GM23338 (cell line): ENCODE measurements around the gene TLCD3B. TPM values are rescaled to one million over a fixed set of nuclear protein-coding genes. Genes with fewer than 3 reads are reported as not detected.

Experiments
- ATAC-seq: fragments of 200-7000 bp; cut with Tn5 transposase; 3 replicates; pipeline ENCODE4 v1.9.1; 2020
- DNase-seq: peaks from one replicate; pipeline ENCODE4 v3.0.0-alpha.2; 2015; ENCODE audit warnings: low spot score
- H2AFZ ChIP-seq: fragments of 200-600 bp; sonication (generic); 2 replicates; pipeline ENCODE4 v1.8.0; 2016; ENCODE audit warnings: antibody characterized with exemption, mild to moderate bottlenecking, moderate library complexity
- H3F3A ChIP-seq: fragments of 200-600 bp; sonication (generic); replicated peaks from 2 replicates; pipeline ENCODE4 v1.8.0; 2017; ENCODE audit warnings: antibody characterized with exemption, mixed run types, low read depth
- H3K27ac ChIP-seq: fragments of 200-600 bp; sonication (generic); 2 replicates; pipeline ENCODE4 v1.6.1; 2016; ENCODE audit warnings: low read depth
- H3K27me3 ChIP-seq: fragments of 200-600 bp; sonication (generic); 2 replicates; pipeline ENCODE4 v1.8.0; 2016; ENCODE audit warnings: mild to moderate bottlenecking, mixed run types, moderate library complexity; ENCODE audit not compliant: insufficient read depth
- H3K36me3 ChIP-seq: fragments of 200-600 bp; sonication (generic); 2 replicates; pipeline ENCODE4 v1.8.0; 2016; ENCODE audit warnings: mild to moderate bottlenecking; ENCODE audit not compliant: insufficient read depth
- H3K4me1 ChIP-seq: fragments of 200-600 bp; sonication (generic); 2 replicates; pipeline ENCODE4 v1.8.0; 2016; ENCODE audit warnings: mild to moderate bottlenecking, moderate library complexity; ENCODE audit not compliant: insufficient read depth
- H3K4me2 ChIP-seq: fragments of 200-600 bp; sonication (generic); 2 replicates; pipeline ENCODE4 v1.7.1; 2017; ENCODE audit warnings: mixed run types
- H3K4me3 ChIP-seq: fragments of 200-600 bp; sonication (generic); 2 replicates; pipeline ENCODE4 v1.6.1; 2016; ENCODE audit warnings: mixed run types
- H3K79me2 ChIP-seq: fragments of 200-600 bp; sonication (generic); replicated peaks from 2 replicates; pipeline ENCODE4 v1.8.0; 2017; ENCODE audit warnings: mild to moderate bottlenecking; ENCODE audit not compliant: insufficient read depth
- H3K9me2 ChIP-seq: fragments of 200-600 bp; sonication (generic); 2 replicates; pipeline ENCODE4 v1.8.0; 2017; ENCODE audit not compliant: insufficient read depth
- H4K20me1 ChIP-seq: fragments of 200-600 bp; sonication (generic); replicated peaks from 2 replicates; pipeline ENCODE4 v1.8.0; 2017; ENCODE audit warnings: mild to moderate bottlenecking; ENCODE audit not compliant: insufficient read depth
- H3K27ac Mint-ChIP-seq: 2 replicates; pipeline ENCODE4 v1.8.0; 2020; ENCODE audit warnings: inconsistent platforms, mild to moderate bottlenecking, moderate library complexity, mixed read lengths
- H3K27me3 Mint-ChIP-seq: 3 replicates; pipeline ENCODE4 v1.8.0; 2022; ENCODE audit warnings: low read depth, mild to moderate bottlenecking, moderate library complexity, mixed read lengths, inconsistent platforms; ENCODE audit not compliant: insufficient read depth, poor library complexity
- H3K36me3 Mint-ChIP-seq: 3 replicates; pipeline ENCODE4 v1.8.0; 2021; ENCODE audit warnings: low read depth, mild to moderate bottlenecking, inconsistent platforms, moderate library complexity, mixed read lengths
- H3K4me1 Mint-ChIP-seq: 3 replicates; pipeline ENCODE4 v1.8.0; 2020; ENCODE audit warnings: mild to moderate bottlenecking, inconsistent platforms, mixed read lengths
- H3K4me3 Mint-ChIP-seq: 3 replicates; pipeline ENCODE4 v1.8.0; 2021; ENCODE audit warnings: moderate library complexity, mild to moderate bottlenecking, inconsistent platforms, mixed read lengths
- H3K9me3 Mint-ChIP-seq: 3 replicates; pipeline ENCODE4 v1.8.0; 2020; ENCODE audit warnings: moderate library complexity, mild to moderate bottlenecking, inconsistent platforms, mixed read lengths
- EZH2 ChIP-seq: fragments of 200-600 bp; sonication (generic); IDR thresholded peaks from one replicate; pipeline ENCODE4 v1.8.0; 2017; ENCODE audit warnings: antibody characterized with exemption, mild to moderate bottlenecking, low read depth; ENCODE audit not compliant: unreplicated experiment
- POLR2AphosphoS5 ChIP-seq: IDR thresholded peaks from 2 replicates; pipeline ENCODE4 v1.6.1; 2016; ENCODE audit warnings: antibody characterized with exemption, low read depth
- ZNF331 ChIP-seq: fragments of 250-450 bp; sonication (Bioruptor Pico); IDR thresholded peaks from 2 replicates; pipeline ENCODE4 v1.5.0; 2020; ENCODE audit warnings: low read depth, mild to moderate bottlenecking, moderate library complexity
- ZNF462 ChIP-seq: fragments of 250-450 bp; sonication (Bioruptor Pico); IDR thresholded peaks from 2 replicates; pipeline ENCODE4 v1.5.0; 2020; ENCODE audit warnings: mild to moderate bottlenecking, moderate library complexity
- polyA plus RNA-seq: library from polyadenylated mRNA; unstranded; fragments of >200 nt; fragmentation: Nextera tagmentation; extraction: Ambion mirVana; gene quantifications from 2 replicates; pipeline ENCODE4 v1.2.1, GENCODE V29; 2016
- total RNA-seq: library from RNA; depleted of rRNA; stranded (reverse); fragments of >200 nt; shearing (Covaris generic); gene quantifications from 2 replicates; pipeline ENCODE4 v1.2.3, GENCODE V29; 2014
- TF ChIP-seq, protein P1 (sequence below): IDR thresholded peaks from 2 replicates; pipeline ENCODE4 v1.6.1; 2016; ENCODE audit warnings: antibody characterized with exemption
- TF ChIP-seq, protein P2 (sequence below), 2 experiments: fragments of 200-600 bp in 1 of 2; sonication (generic) in 1 of 2; conservative IDR thresholded peaks; 2 replicates each; pipeline versions ENCODE4 v1.5.1 to v1.6.1; 2016 to 2017; ENCODE audit warnings: antibody characterized with exemption in 2 of 2, low read depth in 2 of 2, mild to moderate bottlenecking in 2 of 2, moderate library complexity in 1 of 2

The TLCD3B gene
- total and polyA plus RNA-seq, 2 experiments from 2014 or later, result 14.2 to 37.4 TPM

DNA sequence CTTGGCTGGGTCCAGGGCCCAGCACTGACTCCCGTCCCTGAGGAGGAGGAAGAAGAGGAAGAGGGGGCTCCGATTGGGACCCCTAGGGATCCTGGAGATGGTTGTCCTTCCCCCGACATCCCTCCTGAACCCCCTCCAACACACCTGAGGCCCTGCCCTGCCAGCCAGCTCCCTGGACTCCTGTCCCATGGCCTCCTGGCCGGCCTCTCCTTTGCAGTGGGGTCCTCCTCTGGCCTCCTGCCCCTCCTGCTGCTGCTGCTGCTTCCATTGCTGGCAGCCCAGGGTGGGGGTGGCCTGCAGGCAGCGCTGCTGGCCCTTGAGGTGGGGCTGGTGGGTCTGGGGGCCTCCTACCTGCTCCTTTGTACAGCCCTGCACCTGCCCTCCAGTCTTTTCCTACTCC is 44.1 kb downstream of the TLCD3B start (continued):
- no peak for TF ChIP-seq ZNF462 (CRISPR knock-in tag)
- no peak for TF ChIP-seq EZH2

DNA sequence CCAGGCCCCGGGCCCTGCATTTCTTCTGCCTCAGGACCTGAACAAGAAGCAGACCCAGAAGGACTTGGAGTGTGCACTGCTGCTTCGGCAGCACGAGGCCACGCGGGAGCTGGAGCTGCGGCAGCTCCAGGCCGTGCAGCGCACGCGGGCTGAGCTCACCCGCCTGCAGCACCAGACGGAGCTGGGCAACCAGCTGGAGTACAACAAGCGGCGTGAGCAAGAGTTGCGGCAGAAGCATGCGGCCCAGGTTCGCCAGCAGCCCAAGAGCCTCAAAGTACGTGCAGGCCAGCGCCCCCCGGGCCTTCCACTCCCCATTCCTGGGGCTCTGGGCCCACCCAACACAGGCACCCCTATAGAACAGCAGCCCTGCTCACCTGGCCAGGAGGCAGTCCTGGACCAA is 44.8 kb downstream of the TLCD3B start:
- H2AFZ ChIP-seq, result no peak overlapping the region
- H3K4me1 ChIP-seq, result no peaks in the 10 kb centered on the region
- H3K27me3 ChIP-seq, result no peaks in the 10 kb centered on the region
- H3K27ac ChIP-seq, result no peak overlapping the region
- H3K79me2 ChIP-seq, result no peaks in the 10 kb centered on the region
- no peak overlapping the region for H3K4me3 ChIP-seq
- peaks cover 20% of the 10 kb centered on the region for H3K36me3 ChIP-seq
- no peaks in the 10 kb centered on the region for H3F3A ChIP-seq
- no peak for ATAC-seq
- Mint-ChIP-seq H3K27ac (no peak overlapping the region), H3K4me1 (no peaks in the 10 kb centered on the region; the same call in 2 of the 3 replicates), H3K27me3 (peaks cover 5% of the 10 kb centered on the region), H3K36me3 (peaks cover 73% of the 10 kb centered on the region), H3K4me3 (no peak overlapping the region), H3K9me3 (no peaks in the 10 kb centered on the region; the same call in 1 of the 3 replicates)
- no peak for DNase-seq
- no peak overlapping the region for H3K4me2 ChIP-seq
- H3K9me2 ChIP-seq, result no peaks in the 10 kb centered on the region
- no peaks in the 10 kb centered on the region; the same call in 1 of the 2 replicates for H4K20me1 ChIP-seq
- TF ChIP-seq POLR2AphosphoS5 (no peak), ZNF462 (CRISPR knock-in tag) (no peak), ZNF331 (CRISPR knock-in tag) (no peak)
- TF ChIP-seq, protein P1, sequence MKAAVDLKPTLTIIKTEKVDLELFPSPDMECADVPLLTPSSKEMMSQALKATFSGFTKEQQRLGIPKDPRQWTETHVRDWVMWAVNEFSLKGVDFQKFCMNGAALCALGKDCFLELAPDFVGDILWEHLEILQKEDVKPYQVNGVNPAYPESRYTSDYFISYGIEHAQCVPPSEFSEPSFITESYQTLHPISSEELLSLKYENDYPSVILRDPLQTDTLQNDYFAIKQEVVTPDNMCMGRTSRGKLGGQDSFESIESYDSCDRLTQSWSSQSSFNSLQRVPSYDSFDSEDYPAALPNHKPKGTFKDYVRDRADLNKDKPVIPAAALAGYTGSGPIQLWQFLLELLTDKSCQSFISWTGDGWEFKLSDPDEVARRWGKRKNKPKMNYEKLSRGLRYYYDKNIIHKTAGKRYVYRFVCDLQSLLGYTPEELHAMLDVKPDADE, result no peak
- TF ChIP-seq, protein P2, sequence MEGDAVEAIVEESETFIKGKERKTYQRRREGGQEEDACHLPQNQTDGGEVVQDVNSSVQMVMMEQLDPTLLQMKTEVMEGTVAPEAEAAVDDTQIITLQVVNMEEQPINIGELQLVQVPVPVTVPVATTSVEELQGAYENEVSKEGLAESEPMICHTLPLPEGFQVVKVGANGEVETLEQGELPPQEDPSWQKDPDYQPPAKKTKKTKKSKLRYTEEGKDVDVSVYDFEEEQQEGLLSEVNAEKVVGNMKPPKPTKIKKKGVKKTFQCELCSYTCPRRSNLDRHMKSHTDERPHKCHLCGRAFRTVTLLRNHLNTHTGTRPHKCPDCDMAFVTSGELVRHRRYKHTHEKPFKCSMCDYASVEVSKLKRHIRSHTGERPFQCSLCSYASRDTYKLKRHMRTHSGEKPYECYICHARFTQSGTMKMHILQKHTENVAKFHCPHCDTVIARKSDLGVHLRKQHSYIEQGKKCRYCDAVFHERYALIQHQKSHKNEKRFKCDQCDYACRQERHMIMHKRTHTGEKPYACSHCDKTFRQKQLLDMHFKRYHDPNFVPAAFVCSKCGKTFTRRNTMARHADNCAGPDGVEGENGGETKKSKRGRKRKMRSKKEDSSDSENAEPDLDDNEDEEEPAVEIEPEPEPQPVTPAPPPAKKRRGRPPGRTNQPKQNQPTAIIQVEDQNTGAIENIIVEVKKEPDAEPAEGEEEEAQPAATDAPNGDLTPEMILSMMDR (conservative IDR thresholded peaks at IDR 0.05; ENCODE audit: low read depth in 2 of 2), result no peak
